ENCODE measurements around the gene NEK10.
"Not testable (repeated sequence)": the region's sequence is repeated elsewhere in the genome, so short reads cannot be mapped to it uniquely, and the experiment has no call there.

Gene NEK10

DNA sequence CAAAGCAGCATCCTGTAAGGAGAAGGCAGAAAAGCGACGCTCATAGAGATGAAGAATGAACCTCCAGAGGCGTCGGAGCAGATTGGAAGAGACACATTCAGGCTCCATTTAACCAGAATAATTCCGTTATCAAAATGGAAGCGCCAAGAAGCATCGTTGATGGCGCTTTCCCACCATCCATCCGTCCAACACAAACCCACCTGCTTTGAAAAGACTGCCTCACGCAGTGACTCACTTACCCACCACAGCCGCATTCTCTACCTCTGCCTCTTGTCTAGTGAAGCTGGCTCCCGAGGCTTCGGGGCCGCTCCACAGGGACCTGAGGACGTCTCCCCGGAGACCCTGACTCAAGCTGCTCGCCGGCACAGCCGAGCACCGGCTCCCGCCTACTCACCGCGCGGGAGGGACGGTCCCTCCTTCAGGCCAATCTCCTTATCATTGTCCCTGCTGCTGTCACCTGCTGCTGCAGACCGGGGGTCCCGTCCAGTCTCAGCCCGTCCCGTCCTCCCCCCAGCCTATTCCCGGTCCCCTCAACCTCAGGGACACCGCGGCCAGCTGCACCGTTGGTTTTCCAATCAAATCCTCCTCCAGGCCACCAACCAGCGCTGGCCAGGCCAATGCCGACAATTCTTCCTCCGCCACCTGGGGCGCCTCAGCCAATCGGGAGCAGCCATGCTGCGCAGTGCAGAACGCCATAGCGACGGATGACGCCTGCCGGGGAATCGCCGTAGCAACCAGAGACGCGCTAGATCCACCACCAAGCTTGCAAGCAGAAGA, at the start of gene NEK10:
Gene NEK10, minus strand, starts transcription at position 553 of the 777 bp plus-strand sequence. CDS start 16,501 bp downstream, outside the sequence.
- peak; percentile 93 for DNase-seq (ENCODE audit: low spot score)

DNA sequence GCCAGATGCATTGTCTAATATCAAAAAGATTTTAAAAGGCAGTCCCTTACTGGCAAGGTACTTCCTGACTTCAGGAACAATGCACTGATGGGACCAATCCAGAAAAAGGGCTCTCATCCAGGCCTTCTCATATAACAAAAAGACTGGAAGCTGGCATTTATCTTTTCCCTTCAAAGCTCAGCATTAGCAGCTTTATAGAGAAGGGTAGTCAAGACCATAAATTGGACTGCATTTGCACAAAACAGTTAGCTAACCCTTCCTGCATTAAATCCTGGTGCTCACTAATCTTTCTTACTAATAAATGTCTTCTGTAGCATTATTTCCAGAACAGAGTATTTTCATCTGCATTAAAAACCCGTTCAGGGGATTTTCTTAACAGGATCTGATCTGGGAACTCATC, 46.0 kb upstream of the NEK10 start:
- no peak for DNase-seq (ENCODE audit: low spot score)

DNA sequence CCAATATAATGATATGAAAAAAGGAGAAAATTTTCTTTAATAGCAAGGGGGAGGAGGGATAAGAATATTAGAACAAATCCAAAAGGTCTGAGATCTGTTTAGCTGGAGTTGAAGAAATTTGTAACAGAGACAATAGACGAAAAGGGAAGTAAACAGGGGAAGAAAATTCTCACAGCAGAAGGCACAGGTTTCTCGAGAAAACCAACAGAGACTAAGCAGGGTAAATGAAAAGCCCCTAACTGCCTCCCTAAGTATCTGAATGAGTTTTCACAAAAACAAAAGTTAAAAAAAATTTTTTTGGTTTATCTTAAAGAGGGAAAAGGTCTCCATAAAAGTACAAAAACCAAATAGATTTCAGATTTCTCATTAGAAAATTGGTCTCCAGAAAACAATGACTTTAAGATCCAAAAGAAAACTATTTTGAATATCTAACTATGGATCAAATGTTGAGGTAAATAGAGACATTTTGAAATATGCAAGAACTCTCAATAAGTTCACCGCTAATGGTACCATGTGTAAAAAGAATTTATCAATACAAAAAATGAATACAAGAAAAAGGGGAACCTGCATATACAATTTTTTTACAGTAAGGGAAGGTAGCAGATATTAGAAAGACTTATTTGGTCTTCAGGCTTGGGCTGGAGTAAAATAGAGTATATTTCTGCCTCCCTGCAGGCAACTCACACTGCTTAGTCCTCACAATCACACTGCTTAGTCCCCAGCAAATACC, 23.9 kb upstream of the NEK10 start:
- DNase-seq (ENCODE audit: low spot score) = no peak

GRCh38 chr3:27392414-27392813, 23.2 kb upstream of the NEK10 start:
- not testable (repeated sequence) for DNase-seq (ENCODE audit: low spot score)

- no peak for DNase-seq (ENCODE audit: low spot score)
Observed at GRCh38 chr3:27391796-27392195, 22.6 kb upstream of the NEK10 start.

DNA sequence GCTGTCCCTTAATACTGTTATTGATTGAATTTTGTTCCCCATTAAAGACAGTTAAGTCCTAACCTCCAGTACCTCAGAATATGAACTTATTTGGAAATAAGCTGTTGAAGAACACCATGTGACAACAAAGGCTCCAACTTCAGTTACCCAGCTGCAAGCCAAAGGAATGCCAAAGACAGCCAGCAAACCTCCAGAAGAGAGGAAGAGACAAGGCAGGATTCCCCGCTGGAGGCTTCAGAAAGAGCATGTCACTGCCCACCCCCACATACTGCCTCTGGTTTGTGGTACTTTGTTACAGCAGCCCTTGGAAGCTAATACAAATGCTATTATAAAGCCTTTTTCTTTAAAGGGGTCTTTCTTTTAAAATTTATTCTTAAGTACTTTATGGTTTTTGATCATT, 18.4 kb upstream of the NEK10 start:
- no peak for DNase-seq (ENCODE audit: low spot score)

GRCh38 chr3:27385504-27385903, 16.3 kb upstream of the NEK10 start:
- no peak for DNase-seq (ENCODE audit: low spot score)

DNA sequence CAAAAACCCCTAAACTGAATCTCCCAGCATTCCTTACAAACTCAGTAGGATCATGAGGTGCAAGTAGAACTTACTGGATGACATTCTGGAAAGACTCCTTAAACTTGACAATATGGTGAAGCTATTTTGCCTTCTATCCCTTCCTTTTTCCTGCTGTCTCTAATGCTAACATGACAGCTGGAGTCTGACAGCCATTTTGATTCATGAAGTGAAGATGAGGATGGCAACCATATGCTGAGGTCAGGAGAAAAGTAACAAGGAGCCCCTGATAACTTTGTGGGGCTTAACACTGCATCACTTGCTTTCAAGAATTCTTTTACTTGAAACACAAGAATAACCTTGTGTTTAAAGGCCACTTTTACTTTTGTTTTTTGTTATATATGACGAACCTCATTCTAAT, 15.0 kb upstream of the NEK10 start:
- DNase-seq (ENCODE audit: low spot score) = no peak

GRCh38 chr3:27380433-27381357, 11.5 kb upstream of the NEK10 start:
- DNase-seq (ENCODE audit: low spot score) = no peak

DNA sequence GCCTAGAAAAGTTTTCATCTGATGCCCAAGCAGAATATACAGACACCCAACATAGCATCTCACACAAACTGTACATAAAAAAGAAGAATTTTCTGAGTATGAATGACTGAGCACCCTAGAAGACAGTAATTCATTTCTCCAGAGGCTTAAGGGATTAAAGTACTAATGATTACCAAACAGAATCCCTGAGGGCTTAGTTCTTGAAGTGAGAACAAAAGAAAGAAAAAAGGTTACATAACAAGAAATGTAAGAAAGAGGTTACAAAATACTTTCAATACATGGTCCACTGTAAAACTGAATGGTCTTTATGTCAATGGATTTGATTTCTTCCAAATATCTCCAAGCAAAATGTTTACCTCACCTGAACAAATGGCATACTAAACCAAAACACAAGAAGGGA, 9.1 kb upstream of the NEK10 start:
- DNase-seq (ENCODE audit: low spot score) = no peak

DNA sequence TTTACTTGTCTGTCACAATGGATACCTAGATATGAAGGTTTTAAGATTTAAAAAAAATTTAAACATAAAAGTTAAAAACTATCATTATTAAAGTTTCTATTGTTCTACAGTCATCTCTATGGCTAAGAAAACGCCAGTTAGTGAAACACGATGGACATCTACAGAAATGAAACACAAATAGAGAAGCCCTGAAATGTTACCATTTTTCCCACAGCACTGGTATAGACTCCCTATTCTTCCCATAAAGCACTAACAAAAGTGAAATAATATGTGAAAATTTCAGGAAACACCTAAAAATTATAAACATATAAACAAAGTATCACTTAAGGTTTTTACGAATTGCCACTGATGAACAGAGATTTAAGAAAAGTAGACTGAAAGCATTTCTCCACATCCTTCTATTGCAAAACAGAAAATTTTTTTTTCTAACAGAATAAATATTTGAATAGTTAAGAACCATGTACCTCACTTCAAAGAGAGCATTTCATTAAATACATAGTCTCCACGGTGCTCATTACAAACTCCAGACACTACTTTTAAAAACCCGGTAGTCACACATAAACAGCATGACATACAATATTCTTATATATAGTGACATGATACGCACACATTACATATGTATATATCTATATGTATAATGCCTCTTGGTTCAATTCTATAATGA, 7.1 kb upstream of the NEK10 start:
- DNase-seq (ENCODE audit: low spot score) = no peak

DNA sequence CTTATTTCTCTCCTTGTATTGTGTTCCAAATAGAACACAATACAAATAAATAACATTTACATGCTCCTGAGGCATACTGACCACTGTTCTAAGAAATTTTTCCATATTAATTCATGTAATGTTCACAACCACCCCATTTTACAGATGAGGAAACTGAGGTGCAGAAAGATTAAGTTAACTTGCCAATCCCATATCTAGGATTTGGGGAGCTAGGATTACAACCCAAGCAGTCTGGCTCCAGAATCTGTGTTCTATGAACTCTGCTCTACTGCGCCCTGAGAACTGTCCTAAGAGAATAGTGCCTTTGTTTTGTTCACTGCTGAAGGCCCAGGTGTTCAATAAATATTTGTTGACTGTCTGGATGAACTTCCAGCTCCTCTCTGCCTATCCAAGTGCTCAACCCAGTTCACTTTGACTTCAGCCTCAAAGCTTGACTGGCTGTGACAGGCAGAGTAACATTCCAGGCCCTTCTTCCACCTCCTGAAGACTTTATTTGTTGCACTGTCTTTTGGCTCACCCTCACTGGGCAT, 3.1 kb downstream of the NEK10 start:
- no peak for DNase-seq (ENCODE audit: low spot score)

DNA sequence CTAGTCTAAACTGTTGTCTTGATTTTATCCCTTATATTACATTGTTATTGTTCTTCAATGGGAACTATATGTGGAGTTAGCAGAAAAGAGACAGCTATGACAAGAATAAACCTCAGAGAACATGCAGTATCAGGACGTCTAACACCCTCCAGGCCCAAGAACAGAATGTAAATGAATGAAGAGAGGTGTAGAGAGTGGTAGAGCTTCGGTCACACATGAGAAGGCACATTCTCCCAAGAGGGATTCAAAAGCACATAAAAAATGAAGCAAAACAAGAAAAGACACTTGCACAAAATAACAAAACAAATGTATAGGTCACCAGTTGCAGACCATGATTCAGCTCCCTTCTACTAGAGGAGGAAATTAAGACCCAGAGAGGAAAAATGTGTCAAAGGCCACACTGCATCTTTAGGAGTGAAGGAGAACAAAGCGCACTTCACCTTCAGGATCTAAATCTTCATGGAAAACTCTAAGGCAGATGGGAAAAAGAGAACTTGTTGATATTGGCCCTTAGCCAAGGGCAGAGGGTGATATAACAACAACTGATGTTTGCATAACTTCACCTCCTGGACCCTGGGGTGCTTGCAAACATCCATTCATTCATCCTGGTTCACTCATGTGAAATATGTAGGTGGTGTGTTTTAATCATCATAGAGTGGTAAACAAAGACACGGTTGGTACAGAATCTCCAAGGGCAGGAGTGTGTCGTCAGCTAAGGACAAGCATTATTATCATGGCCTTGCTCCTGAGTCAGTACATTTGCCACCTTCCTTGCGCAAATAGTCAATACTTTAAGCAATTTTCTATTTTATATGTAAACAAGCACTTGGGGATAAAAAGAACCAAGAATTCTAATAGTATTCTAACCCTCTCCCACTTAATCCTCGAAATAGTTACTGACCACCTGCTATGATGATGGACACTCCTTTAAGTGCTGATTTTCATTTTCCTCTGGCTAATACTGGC, 8.8 kb downstream of the NEK10 start:
- no peak for DNase-seq (ENCODE audit: low spot score)

DNA sequence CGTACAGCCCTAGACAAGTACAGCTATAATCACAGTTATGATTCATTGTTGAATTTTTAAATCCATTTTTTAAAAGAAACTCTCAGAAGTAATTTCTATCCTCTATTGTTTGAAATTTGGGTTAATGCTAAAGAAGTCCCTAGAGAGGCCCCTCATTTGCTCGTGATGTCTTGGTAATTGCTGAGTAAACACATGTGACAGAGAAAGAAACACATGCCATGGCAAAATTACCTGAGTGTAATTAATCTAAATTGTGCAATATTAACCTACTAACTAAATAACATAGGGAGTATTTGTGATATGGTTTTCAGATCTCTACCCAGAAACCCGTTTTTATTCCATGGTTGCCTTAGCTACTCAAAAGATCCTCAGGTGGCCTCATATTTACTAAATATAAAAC, 10.8 kb downstream of the NEK10 start:
- DNase-seq (ENCODE audit: low spot score) = no peak

DNA sequence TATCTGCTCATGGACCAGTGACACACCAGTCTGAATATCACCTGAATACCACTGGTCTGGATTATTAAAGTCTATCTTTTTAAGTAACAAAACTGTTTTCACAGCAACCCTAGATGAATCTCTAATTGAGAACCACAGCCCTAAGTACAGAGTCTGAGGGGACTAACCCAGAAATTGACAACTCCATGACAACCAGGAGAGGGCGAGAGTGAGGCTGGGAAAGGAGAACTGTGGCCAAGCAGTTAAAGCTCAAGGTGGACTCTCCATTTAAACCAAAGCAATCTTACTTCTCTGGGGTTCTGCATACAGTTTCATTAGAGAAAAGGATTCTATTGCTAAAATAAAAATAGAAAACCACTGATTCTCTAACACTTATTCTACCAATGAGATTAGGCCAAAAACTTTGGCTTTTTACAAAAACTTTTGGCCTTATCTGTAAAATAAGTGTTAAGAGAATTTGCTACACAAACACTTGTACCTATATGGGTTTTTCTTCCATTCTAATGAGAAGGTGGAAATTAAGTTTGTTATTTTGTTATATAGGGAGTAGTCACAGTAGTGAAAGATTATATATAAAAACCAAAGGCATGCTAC, 11.4 kb downstream of the NEK10 start:
- peak; percentile 58 for DNase-seq (ENCODE audit: low spot score)

GRCh38 chr3:27356976-27357375, 12.2 kb downstream of the NEK10 start:
- no peak for DNase-seq (ENCODE audit: low spot score)

DNA sequence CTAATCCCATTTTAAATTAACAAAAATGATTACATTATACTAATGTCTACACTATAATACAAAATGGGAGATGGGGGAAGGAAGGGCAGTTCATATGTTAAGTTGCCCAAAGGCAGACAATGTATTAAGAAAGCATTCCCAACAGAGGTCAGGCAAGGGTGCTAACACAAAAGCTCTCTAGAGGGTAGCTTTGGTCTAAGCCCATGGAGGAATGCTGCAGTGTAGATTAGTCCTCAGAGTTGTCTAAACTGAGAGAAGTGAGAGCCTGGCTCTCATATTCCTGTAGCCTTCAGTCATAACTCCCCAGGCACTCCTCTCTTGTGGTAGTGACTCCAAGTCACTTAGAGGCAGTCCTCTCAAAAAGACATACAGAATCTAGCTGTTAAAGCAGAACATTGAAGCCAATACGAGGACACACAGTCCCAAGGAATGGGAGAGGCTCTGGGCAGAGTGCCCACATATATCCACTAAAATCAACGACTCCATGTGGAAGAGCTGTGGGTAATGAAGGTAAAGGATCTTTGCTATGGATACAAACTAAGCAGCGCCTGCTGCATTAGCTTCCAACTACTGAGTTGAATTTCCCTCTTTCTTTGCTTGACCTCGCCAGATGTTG, 14.5 kb downstream of the NEK10 start:
- DNase-seq (ENCODE audit: low spot score) = no peak

GRCh38 chr3:27354161-27354560, 15.0 kb downstream of the NEK10 start:
- no peak for DNase-seq (ENCODE audit: low spot score)

GRCh38 chr3:27353221-27353620, 16.0 kb downstream of the NEK10 start:
- no peak for DNase-seq (ENCODE audit: low spot score)

DNA sequence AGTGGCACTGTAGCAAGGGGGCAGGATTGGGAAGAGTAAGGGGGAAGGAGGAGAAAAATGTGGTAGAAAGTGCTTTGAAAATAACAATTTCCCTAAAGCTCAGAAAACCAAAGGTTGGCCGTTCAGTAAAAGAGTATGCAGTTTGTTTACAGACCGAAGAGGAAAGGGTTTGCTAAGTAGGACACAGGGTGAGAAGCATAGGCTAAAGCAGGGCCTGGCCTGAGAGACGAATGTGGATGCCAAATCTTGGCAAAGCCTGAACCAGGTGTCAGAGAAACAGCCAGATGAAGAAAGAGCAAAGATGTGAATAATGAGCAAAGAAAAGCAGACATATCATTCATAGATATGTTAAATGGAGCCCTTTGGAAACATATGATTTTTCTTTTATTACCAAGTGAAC, 17.1 kb downstream of the NEK10 start:
- DNase-seq (ENCODE audit: low spot score) = no peak
